ENCODE measurements around the gene PHLDB2.

PHLDB2 gene

DNA sequence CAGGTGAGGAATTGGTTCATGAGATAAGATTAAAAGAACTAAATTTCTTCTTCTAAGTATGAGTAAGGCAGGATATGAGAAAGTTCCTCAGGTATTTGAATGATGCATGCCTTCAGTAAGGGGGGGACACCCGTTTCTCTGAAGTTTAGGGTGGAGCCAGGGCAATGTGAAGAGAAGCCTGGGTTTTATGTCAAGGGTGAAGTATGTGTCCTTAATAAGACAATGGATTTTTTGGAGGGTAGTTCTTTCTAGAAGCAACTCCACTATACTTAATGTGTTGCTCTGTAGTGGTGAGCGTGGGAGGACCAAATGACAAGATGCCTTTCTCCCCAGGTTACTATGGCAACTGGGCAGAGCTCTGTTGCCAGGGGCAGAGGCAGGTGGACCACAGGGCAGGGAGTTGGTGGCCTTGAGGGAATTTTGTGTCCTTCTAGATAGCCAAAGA lies 44.0 kb downstream of the PHLDB2 start:
- TF ChIP-seq, protein P1, sequence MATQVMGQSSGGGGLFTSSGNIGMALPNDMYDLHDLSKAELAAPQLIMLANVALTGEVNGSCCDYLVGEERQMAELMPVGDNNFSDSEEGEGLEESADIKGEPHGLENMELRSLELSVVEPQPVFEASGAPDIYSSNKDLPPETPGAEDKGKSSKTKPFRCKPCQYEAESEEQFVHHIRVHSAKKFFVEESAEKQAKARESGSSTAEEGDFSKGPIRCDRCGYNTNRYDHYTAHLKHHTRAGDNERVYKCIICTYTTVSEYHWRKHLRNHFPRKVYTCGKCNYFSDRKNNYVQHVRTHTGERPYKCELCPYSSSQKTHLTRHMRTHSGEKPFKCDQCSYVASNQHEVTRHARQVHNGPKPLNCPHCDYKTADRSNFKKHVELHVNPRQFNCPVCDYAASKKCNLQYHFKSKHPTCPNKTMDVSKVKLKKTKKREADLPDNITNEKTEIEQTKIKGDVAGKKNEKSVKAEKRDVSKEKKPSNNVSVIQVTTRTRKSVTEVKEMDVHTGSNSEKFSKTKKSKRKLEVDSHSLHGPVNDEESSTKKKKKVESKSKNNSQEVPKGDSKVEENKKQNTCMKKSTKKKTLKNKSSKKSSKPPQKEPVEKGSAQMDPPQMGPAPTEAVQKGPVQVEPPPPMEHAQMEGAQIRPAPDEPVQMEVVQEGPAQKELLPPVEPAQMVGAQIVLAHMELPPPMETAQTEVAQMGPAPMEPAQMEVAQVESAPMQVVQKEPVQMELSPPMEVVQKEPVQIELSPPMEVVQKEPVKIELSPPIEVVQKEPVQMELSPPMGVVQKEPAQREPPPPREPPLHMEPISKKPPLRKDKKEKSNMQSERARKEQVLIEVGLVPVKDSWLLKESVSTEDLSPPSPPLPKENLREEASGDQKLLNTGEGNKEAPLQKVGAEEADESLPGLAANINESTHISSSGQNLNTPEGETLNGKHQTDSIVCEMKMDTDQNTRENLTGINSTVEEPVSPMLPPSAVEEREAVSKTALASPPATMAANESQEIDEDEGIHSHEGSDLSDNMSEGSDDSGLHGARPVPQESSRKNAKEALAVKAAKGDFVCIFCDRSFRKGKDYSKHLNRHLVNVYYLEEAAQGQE (IDR thresholded peaks at IDR 0.05; ENCODE audit: insufficient read depth in 1 of 2, low read depth in 2 of 2, low read length in 2 of 2) = no peak
- no peak for TF ChIP-seq TAF1 (IDR thresholded peaks at IDR 0.05; ENCODE audit: borderline replicate concordance, insufficient read depth, low read length)
- no peak for TF ChIP-seq SIN3A (IDR thresholded peaks at IDR 0.05; ENCODE audit: borderline replicate concordance, insufficient read depth, low read length)
- no peak for TF ChIP-seq POLR2AphosphoS5 (IDR thresholded peaks at IDR 0.05; ENCODE audit: low read depth, low read length)
- TF ChIP-seq FOXP2 (optimal IDR thresholded peaks at IDR 0.05; ENCODE audit: borderline replicate concordance, extremely low read depth, extremely low read length, insufficient read depth) = no peak

DNA sequence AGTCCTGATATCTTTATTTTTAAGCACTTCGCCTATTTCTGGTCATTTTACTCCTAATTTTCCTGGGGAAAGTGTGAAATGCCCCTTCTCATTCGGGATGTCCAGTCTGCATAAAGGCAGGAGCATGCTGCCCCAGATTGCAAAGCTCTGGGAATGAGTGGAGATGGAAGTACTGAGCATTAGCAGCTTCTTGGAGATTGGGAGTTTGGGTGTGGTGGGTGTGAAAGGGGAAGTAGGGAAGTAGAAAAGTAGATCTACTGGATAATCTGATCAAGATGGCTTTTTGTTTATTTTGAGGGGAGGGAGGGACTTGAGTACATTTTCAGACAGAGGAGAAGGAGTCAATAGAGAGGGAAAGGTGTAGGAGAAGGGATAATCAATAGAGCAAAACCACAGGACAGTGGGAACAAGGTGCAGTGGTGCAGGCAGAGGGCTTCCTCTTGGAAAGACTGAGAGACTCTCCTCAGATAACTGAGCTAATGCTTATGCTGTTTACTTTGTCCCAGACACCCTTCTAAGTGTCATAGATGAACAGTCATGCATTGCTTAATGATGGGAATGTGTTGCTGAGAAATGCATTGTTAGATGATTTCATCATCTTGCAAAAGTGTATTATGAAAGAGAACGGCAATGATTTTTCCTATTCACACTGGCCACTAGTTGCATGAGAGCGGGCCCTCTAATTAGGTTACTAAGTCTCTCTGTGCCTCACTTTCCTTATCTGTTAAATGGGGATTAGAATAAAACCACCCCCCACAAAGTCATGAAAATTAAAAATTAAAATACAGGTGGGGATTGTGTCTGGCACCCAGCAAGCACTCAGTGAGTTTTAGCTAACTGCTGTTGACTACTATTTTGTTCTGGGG lies 45.5 kb downstream of the PHLDB2 start:
- TF ChIP-seq, protein P1 (IDR thresholded peaks at IDR 0.05; ENCODE audit: insufficient read depth in 1 of 2, low read depth in 2 of 2, low read length in 2 of 2) = no peak
- no peak for TF ChIP-seq TAF1 (IDR thresholded peaks at IDR 0.05; ENCODE audit: borderline replicate concordance, insufficient read depth, low read length)
- TF ChIP-seq FOXP2 (optimal IDR thresholded peaks at IDR 0.05; ENCODE audit: borderline replicate concordance, extremely low read depth, extremely low read length, insufficient read depth) = no peak
- no peak for TF ChIP-seq POLR2AphosphoS5 (IDR thresholded peaks at IDR 0.05; ENCODE audit: low read depth, low read length)
- TF ChIP-seq SIN3A (IDR thresholded peaks at IDR 0.05; ENCODE audit: borderline replicate concordance, insufficient read depth, low read length) = no peak

DNA sequence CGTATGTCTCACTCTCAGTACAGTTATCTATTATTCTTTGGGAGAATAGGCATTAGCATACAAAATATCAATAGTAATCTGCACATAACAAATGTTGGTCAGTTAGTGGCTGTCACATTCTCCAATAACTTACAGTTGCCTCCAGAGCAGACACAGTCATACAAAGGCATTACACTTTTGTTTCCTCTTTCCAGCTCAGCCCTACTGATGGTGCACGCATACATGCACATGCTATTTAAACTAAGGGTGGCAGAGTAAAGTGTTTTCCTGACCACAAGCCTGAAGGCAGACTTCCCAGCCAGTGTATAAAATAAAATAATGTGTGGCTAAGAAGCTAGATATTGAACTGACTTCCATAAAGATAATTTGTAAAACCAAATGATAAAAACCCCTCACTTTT lies 47.6 kb downstream of the PHLDB2 start:
- TF ChIP-seq SIN3A (IDR thresholded peaks at IDR 0.05; ENCODE audit: borderline replicate concordance, insufficient read depth, low read length) (no peak), FOXP2 (optimal IDR thresholded peaks at IDR 0.05; ENCODE audit: borderline replicate concordance, extremely low read depth, extremely low read length, insufficient read depth) (no peak), POLR2AphosphoS5 (IDR thresholded peaks at IDR 0.05; ENCODE audit: low read depth, low read length) (no peak), TAF1 (IDR thresholded peaks at IDR 0.05; ENCODE audit: borderline replicate concordance, insufficient read depth, low read length) (no peak)
- TF ChIP-seq, protein P1 (IDR thresholded peaks at IDR 0.05; ENCODE audit: insufficient read depth in 1 of 2, low read depth in 2 of 2, low read length in 2 of 2) = no peak

DNA sequence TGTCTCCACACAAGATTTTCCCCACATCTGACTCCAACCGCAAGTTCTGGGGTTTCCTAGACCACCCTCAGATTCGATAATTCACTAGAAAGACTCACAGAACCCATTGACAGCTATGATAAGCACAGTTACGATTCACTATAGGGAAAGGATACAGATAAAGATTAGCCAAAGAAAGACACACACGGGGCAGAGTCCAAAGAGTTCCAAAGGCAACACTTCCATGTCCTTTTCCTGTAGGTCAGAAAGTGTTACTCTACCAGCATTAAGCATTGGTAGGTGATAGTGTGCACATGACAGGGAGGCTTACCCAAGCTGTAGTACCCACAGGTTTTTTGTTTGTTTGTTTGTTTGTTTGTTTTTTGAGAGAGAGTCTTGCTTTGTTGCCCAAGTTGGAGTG lies 48.1 kb downstream of the PHLDB2 start:
- TF ChIP-seq TAF1 (IDR thresholded peaks at IDR 0.05; ENCODE audit: borderline replicate concordance, insufficient read depth, low read length) (no peak), POLR2AphosphoS5 (IDR thresholded peaks at IDR 0.05; ENCODE audit: low read depth, low read length) (no peak), SIN3A (IDR thresholded peaks at IDR 0.05; ENCODE audit: borderline replicate concordance, insufficient read depth, low read length) (no peak), FOXP2 (optimal IDR thresholded peaks at IDR 0.05; ENCODE audit: borderline replicate concordance, extremely low read depth, extremely low read length, insufficient read depth) (no peak)
- TF ChIP-seq, protein P1 (IDR thresholded peaks at IDR 0.05; ENCODE audit: insufficient read depth in 1 of 2, low read depth in 2 of 2, low read length in 2 of 2) = no peak
